ENCODE results near the gene CLDN11.

DNA sequence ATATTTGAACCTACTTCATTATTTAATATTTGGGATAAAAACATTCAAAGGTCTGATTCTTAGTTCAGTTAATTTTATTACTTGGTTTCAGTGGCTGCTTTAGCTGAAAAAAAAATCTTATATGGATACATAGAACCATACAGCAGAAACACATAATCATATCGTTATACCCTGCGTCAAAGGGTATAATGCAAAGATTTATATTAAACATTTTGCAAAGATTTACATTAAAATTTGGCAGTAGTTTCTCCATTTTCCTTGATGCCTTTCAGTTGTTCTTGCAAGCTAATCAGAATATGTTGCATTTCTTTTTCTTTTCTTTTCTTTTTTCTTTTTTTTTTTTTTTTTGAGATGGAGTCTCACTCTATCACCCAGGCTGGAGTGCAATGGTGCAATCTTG is 31.4 kb downstream of the CLDN11 start:
- TF ChIP-seq, protein P1, sequence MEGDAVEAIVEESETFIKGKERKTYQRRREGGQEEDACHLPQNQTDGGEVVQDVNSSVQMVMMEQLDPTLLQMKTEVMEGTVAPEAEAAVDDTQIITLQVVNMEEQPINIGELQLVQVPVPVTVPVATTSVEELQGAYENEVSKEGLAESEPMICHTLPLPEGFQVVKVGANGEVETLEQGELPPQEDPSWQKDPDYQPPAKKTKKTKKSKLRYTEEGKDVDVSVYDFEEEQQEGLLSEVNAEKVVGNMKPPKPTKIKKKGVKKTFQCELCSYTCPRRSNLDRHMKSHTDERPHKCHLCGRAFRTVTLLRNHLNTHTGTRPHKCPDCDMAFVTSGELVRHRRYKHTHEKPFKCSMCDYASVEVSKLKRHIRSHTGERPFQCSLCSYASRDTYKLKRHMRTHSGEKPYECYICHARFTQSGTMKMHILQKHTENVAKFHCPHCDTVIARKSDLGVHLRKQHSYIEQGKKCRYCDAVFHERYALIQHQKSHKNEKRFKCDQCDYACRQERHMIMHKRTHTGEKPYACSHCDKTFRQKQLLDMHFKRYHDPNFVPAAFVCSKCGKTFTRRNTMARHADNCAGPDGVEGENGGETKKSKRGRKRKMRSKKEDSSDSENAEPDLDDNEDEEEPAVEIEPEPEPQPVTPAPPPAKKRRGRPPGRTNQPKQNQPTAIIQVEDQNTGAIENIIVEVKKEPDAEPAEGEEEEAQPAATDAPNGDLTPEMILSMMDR (conservative IDR thresholded peaks at IDR 0.05 in 1 of 2, IDR thresholded peaks at IDR 0.05 in 1 of 2; ENCODE audit: low read depth in 1 of 2, low read length in 2 of 2) = no peak
- no peak for TF ChIP-seq EZH2 (IDR thresholded peaks at IDR 0.05; ENCODE audit: low read length, missing control alignments)

Data from fibroblast of lung (primary cell).